ENCODE results near the gene MT4. TPM values are rescaled to one million over a fixed set of nuclear protein-coding genes. Genes with fewer than 3 reads are reported as not detected.

Gene MT4
- total RNA-seq = not detected
- long read RNA-seq, donor 1 = 0 reads
- long read RNA-seq, donor 2 = 0 reads

DNA sequence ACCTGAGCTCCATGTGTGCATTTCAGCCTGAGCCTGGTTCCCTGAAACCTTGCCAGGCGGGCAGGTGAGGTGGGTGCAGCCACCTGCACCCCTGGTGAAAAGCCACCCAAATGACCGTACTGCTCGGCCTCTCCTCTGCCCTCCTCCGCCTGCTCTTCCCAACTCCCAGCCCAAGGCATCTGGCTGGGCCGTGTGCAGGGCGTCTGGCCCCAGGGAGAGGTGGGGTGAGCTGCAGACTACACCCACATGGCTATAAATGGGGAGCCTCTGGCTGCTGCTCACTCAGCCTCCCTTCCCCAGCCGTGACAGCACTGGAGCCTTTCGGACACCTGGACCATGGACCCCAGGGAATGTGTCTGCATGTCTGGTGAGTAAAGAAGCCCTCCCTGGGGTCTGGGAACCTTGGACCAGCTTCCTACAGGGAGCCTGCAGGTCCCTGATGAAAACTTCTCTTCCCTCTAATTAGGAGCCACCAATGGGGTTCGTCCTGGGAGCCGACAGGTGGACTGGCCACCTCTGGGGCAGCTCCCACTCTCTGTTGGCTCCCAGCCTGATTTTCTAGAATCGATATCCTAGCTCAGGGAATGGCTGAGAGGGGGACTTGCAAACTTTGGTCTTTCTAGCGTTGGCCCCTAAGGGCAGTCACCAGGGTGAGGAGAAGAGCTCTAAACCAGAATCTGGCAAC is at the start of gene MT4:
TSS of gene MT4 (plus strand) at position 281 of the 685 bp plus-strand sequence. CDS start at position 337, 56 bp downstream.
- intact Hi-C loops (cut with DNase I) = no loop called here
- no peak for DNase-seq (ENCODE audit: low spot score)

DNA sequence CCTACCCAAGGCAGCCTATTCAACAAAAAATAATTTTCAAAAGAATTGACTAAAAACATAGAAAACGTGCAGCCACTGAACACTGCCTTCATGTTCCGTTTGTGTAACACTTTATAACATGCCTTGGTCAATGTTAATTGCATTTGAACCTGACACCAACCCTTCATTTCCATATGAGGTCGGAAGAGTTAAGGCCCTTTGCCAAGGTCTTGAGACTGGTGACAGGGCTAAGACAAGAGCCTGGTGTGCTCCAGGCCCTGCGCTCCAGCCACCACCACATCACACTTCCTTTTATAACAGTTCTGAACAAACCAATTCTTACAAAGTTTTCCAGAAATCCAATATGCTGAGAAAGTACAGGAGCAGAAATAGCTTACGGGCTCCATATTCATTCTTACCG is 49.2 kb upstream of the MT4 start:
- DNase-seq (ENCODE audit: low spot score) = no peak
- intact Hi-C loops (cut with DNase I) = no loop called here

DNA sequence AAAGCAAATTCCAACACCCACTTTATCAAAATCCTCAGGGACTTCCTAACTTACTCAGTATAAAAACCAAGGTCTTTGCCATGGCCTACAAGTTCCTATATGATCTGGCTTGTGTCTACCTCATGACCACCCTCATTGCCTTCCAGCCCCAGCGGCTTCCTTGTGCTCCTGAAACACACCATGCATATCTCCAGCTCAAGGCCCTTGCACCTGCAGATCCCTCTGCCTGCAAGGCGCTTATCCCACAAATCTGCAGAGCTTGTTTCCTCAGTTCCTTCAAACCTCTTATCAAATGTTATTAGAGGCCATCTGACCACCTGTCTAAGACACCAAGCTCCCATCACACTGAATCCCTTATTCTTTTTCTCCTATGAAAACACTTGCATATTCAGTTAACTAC is 47.7 kb upstream of the MT4 start:
- intact Hi-C loops (cut with DNase I) = no loop called here
- no peak for DNase-seq (ENCODE audit: low spot score)

DNA sequence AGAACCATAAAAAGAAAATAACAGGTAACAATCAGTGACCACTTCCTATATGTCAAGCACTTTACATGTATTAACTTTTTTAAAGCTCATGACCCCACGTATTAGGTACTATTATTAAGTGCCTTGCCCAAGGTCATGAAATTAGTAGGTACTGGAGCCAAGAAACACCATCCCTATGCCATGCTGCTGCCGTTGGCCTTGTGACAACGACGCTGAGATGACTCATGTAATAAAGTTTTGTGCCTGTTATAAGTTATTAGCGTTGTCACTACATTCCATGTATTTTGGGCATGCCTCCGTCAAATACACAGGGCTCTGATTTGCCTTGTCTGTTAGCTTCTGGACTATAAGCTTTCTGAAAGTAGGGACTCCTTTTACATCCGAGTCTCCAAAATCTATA is 46.4 kb upstream of the MT4 start:
- DNase-seq (ENCODE audit: low spot score) = no peak
- intact Hi-C loops (cut with DNase I) = no loop called here

DNA sequence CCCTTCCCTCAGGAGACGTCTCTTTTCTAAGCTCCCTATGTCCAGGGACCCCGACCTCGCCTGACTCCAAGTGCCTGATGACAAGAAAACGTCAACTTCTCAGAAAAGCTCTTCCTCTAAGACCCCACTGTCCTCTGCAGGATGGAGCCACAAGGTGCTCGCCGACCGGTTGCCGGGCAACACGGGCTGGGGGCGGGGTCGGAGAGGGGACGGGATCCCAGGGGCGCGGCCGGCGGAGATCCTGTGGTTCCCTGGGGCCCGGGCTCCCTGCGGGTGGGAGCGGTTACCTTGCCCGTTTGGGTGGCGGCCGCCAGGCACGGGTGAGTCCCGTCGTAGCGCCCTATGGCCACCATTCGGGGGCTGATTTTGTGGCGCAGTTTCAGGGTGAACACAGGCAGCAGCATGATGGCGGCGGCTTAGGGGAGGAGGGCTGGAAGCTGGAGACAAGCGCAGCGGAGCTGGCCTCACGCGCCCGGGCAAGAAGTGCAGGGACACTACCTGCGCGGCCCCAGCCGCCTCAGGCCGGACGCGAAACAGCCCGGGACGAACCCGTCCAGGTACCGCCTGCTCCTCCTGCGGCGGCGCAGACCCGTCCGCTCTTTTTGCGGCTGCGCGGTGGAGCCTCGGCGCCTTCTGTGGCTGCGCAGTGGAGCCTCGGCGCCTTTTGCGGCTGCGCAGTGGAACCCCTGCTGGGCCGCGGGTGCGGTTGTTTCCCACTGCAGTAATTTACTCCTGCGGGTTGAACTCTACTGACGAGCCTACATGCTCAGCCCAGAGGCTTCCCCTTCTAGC is 45.2 kb upstream of the MT4 start, which contains the start of gene BBS2:
TSS of gene BBS2 (minus strand) at position 566 of the 792 bp plus-strand sequence. CDS start at position 404, 162 bp downstream.
- intact Hi-C loops (cut with DNase I) = loop anchor here (1.0 to 5.0 kb wide), 2 partner anchors 20 to 183 kb away; no protein-coding TSS in a partner anchor

DNA sequence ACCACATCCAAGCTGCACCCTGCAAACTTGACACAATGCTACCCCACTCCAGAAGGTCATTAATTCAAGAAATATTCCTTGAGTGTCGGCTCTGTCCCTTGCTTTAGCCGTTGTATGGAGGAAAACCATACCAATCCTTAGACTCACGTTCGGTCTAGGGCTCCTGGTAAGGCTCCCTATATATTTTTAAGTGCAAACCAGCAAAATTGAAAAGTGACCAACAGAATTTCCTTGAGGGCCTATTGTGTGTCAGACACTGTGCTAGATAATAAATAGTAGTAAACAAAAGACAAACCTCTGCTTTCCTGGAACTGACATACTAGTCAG is 44.7 kb upstream of the MT4 start:
- intact Hi-C loops (cut with DNase I) = loop anchor here (1.0 to 5.0 kb wide), 2 partner anchors 21 to 182 kb away; no protein-coding TSS in a partner anchor
- DNase-seq (ENCODE audit: low spot score) = no peak

More for the DNA sequence above, 45.2 kb upstream of the MT4 start, which contains the start of gene BBS2:
- DNase-seq (ENCODE audit: low spot score) = peak; percentile 97

DNA sequence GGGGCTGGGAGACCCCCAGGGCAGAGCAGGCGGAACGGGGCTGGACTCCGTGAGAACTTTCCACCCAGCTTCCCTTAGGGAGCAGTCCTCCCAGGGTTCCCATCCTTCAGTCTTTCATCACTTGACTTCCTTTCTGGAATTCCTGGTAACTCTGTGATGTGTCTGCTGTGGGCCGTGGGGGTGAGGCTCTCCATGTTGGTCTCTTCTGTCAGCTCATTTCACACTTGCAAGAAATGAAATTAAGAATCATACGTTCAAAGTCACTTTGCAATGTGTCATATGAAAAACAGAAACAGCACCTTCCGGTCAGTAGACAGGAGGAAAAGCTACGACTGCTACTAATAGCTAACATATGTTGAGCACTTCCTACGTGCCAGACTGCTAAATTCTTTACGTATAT is 39.6 kb upstream of the MT4 start:
- intact Hi-C loops (cut with DNase I) = no loop called here
- DNase-seq (ENCODE audit: low spot score) = no peak

DNA sequence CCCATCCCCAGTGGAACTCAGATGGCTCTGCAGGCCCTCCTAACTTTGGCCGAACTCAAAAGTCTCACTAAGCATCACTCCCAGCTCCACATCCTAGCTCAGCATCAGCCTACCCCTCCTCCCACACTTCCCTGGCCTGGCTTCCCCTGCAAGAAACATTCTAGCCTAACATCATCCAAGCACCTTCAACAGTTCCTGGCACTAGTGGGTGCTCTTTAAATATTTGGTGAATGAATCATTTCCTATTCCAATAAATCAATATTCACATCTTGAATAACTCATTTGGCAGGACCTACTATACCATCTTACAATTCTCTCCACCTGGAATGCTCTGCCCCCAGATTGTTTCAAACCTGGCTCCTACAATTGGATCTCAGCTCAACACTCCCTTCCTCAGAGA is 34.0 kb upstream of the MT4 start:
- no peak for DNase-seq (ENCODE audit: low spot score)
- intact Hi-C loops (cut with DNase I) = no loop called here

DNA sequence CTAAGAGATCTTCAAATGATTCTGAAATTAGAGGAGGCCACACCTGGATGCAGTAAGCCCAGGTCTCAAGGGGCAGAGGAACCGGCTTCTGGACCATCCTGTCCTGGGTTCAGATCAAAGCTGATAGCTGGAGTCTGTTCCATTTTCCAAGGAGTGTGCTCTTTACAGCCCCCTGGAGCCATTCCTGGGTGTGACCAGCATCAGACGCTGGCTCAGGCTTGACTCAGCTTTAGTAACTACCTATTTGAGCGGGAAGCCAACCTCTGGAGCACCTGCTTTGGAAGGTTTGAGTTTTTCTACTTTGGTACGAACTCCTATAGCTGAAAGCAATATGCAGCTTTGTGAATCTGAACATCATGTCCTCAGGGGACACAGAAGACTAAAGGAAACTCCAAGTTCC is 32.2 kb upstream of the MT4 start:
- DNase-seq (ENCODE audit: low spot score) = no peak
- intact Hi-C loops (cut with DNase I) = no loop called here

DNA sequence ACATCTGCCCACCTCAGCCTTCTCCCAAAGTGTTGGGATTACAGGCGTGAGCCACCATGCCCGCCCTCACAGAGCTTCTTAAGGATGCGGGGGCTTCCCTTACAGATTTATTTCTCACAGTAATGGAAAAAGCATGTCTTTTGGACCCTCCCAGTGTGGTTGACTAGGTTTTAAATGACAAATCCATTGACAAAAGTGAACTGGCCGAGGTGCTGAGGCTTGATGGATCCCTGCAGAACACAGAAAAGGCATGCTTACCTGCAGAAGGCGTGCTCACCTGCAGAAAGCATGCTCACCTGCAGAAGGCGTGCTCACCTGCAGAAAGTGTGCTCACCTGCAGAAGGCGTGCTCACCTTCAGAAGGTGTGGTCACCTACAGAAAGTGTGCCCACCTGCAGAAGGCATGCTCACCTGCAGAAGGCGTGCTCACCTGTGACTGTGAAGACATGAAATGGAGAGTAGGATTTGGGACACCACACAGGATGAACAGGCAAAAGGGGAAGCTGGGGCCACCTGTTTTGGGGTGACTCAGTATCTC is 30.0 kb upstream of the MT4 start:
- intact Hi-C loops (cut with DNase I) = no loop called here

DNA sequence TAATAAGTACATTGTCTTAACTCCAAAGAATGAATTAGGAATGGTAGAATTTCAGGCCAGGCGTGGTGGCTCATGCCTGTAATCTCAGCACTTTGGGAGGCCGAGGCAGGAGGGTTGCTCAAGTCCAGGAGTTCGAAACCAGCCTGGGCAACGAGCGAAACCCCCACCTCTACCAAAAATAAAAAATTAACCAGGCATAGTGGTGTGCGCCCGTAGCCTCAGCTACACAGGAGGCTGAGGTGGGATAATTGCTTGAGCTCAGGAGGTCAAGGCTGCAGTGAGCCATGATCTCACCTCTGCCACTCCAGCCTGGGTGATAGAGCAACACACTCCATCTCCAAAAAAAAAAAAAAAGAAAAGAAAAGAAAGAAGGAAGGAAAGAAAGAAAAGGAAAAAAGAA is 26.5 kb upstream of the MT4 start:
- intact Hi-C loops (cut with DNase I) = no loop called here
- no peak for DNase-seq (ENCODE audit: low spot score)

More for the DNA sequence above, 30.0 kb upstream of the MT4 start:
- no peak for DNase-seq (ENCODE audit: low spot score)

DNA sequence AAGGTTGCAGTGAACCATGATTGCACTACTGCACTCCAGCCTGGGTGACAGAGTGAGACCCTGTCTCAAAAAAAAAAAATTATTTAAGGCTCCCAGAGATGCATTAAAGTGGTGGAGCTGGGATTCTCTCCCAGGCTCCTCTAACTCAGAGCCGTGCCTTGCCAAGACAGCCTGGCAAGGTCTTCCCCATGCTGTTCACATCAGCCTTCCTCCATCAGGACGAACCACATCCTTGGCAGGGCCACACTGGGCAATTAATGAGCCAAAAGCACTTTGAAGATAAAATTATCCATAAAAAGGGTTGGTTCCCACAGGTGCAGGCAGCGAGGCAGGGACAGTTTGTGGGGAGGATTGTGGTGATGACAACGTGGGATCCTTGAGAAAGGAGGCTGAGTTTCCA is 25.2 kb upstream of the MT4 start:
- intact Hi-C loops (cut with DNase I) = no loop called here
- no peak for DNase-seq (ENCODE audit: low spot score)

DNA sequence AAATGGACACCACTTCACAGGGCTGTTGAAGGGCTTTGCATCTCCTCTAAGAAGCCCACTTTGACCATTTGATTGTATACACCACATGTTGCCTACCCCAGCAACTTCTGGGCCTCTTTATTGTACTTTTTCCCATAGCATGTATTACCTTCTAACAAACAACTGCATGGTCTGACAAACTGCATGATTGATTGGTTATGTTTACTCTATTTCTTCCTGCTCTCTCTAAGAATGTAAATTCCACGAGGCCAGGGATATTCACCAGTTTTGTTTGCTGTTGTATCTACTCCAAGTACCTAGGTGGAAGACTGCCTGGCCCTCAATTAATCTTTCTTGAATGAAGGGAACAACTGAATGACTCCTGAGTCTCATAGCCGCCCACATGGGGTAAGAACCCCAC is 22.8 kb upstream of the MT4 start:
- intact Hi-C loops (cut with DNase I) = no loop called here
- no peak for DNase-seq (ENCODE audit: low spot score)

DNA sequence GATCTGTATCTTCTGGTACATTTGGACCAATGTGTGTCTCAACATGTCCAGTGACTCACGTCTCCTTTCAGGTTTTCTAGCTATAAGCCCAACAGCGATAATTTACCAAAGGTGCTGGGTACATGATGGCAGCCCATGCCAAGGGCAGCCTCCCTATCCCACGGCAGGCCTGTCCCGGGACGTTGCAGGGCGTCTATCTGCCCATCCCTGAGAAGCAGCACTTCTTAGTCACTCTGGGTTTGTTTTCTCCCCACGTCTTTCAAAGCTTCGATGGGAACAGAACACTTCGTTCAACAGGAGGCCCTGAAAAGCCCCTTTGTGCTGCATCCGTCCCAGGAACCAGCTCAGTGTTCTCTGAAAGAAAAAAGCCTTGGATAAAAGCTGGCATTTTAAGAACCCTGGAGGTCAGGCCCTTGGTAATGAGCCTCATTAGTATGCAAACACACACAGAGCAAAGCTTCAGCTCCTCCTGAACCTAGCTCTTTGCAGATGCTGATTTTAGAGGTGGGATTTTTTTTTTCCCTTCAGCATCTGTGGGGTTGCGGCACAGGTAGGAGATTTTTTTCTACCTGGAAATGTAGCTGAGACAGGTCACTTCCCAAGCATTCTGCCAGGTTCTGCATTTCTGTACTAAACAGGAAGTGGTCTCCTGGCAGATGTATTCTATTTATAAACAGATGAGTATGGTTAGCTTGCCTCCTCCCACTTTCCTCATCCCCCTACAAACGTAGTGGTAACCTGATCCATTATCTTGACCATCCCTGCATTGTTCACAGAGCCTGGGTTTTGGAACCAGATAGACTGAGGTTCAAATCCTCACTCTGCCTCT is 17.5 kb upstream of the MT4 start:
- no peak for DNase-seq (ENCODE audit: low spot score)
- intact Hi-C loops (cut with DNase I) = no loop called here

DNA sequence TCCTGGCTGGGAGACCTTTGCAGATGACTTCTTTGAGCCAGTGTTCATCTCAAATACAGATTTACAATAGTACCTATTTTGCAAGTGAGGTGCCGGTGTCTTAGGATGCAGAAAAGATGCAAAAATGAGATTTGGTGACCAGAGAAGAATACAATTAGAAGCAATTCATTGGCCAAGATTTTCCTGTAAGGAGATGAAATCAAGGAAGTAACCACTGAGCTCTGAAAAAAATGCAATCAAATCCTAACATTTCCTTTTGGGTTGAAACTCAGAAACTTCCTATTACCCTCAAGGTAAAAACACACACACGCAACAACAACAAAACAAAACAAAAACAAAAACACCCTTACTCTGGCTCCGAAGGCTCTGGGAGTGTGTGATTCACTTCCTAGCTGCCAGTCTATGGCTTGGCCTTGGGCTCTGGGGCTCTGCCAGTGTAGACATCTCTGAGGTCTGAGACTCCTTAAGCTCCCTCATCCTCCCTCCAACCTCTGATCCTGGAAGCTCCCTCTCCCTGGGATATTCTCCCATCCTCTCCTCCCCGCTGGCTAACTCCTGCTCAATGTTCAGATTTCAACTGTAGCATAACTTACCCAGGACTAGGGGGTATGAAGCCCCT is 16.8 kb upstream of the MT4 start:
- no peak for DNase-seq (ENCODE audit: low spot score)
- intact Hi-C loops (cut with DNase I) = no loop called here

DNA sequence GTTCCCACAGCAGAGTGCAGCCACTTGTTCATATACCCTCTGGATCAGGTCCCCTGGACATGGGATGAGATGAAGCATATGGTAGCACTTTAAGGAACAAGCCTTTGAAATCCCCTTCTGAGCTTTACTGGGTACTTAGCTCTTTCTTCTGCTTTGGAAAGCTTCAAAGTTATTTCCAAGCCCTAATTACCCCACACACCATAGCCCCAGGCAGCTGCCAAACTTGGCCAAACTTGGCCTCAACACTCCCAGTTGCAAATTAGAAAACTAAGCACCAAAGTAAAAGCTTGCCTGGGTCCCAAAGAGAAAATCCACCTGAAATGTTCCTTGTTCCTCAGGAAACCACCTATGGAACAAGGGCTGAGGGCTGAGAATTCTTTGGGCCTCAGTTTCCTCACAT is 15.7 kb upstream of the MT4 start:
- DNase-seq (ENCODE audit: low spot score) = no peak
- intact Hi-C loops (cut with DNase I) = no loop called here

DNA sequence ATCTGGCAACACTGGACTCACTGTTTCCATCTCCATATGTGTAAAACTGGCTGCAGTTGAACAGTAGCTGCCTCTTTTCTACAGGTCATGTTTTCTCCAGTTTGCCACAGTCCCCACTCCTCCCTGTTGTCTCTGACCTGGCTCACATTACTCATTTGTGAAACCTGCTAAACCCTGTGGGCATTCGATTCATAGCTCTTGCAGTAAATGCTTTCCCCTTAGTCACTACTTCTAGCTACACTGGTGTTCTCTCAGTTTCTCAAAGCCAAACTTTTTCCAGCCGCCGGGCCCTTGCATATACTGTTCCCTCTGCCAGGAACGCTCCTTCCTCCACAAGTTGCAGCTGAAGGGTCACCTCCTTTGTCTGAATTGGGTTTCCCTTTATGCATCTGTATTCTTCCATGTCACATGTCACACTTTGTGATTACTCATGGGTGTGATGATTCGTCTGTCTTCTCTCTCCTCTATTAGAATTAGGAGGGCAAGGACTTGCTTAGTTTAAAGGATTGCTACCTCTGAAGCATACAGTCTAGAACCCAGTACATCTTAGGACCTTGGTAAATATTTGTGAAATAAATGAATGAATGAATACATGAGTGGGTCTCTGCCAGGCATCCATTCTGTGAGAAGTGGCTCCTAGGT is 15.0 kb upstream of the MT4 start:
- intact Hi-C loops (cut with DNase I) = no loop called here
- no peak for DNase-seq (ENCODE audit: low spot score)

DNA sequence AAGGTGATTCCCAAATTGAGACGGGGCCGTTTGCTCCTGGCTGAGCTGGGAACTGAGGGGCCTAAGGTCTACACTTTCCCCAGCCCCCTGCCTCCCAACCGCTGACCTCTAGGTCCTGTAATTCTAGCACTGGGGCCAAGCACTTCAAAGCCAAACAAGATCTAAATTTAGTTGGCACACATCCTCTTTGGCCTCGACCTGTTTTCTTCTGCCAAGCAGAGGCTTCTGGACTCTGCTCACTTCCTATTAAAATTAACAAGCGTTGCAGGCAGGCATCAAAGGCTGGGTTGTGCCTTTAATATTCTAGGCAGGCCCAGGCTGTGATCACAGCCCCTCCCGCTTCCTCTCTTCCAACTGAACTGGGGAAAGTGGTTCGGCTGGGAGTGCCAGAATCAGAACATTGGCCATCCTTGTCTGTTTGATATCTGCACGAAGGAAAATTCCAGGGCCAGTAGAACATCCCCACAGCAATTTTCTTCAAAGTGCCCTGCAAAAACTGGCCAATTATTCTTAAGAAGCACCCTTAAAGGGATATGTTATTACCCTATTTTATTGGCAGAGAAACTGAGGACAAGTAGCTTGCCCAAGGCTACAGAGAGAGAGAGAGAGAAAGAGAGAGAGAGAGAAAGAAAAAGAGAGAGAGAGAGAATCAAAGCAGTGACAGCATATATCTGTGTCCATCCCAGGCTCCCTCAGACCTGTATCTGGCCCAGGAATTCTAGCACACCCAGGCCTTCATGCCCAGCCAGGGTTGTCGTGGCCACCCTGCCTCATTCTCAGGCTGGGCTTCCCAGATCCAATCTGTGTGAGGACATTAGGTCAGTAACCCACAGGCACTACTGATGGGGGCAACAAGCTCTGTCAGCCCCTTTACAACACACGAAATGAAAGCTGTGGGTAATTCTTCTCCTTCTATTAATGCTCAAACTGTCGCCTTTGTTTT is 12.8 kb upstream of the MT4 start:
- intact Hi-C loops (cut with DNase I) = no loop called here
- no peak for DNase-seq (ENCODE audit: low spot score)

Measured in posterior vena cava (tissue), 2 donors.